ENCODE measurements around the gene SARS1. TPM values are rescaled to one million over a fixed set of nuclear protein-coding genes. Genes with fewer than 3 reads are reported as not detected.
"Not testable (repeated sequence)": the region's sequence is repeated elsewhere in the genome, so short reads cannot be mapped to it uniquely, and the experiment has no call there.

SARS1 gene
- total RNA-seq, 2 experiments from 2014 or later: 277 to 290 TPM

DNA sequence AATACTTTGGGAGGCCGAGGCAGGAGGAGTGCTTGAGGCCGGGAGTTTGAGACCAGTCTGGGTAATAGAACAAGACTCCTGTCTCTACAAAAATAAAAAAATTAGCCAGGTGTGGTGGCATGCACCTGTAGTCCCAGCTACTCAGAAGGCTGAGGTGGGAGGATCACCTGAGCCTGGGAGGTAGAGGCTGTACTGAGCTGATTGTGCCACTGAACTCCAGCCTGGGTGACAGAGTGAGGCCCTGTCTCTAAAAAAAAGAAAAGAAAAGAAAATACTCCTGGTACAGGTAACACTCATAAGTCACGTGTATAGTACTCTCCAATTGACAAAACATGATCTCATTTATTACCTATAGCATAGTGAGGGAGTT, 33.0 kb upstream of the SARS1 start:
- H3K9me3 ChIP-seq (ENCODE audit: low read length); intact Hi-C loops (cut with micrococcal nuclease; ENCODE audit: unreplicated experiment); H3K36me3 ChIP-seq (ENCODE audit: insufficient read depth, low read length); H3K4me2 ChIP-seq (ENCODE audit: low read length); H3K4me1 ChIP-seq (ENCODE audit: insufficient read depth, low read length, poor library complexity, severe bottlenecking); BruUV-seq (replicated peaks); H3K4me3 ChIP-seq (ENCODE audit: low read depth, low read length, poor library complexity, severe bottlenecking); H3K9me2 ChIP-seq (ENCODE audit: insufficient read depth, low read length); H3K79me2 ChIP-seq (ENCODE audit: insufficient read depth, low read depth, low read length); H4K20me1 ChIP-seq (ENCODE audit: insufficient read depth, low read length); DNase-seq (ENCODE audit: low spot score); CTCF ChIA-PET (ENCODE audit: unreplicated experiment); H2AFZ ChIP-seq (ENCODE audit: low read length); H3K27ac ChIP-seq (ENCODE audit: low read depth, low read length, poor library complexity, severe bottlenecking): not testable (repeated sequence)
- POLR2A ChIA-PET: interaction anchor here (0.6 kb wide), 1 partner anchor 96 kb away, joined by 4 read pairs; no protein-coding TSS in a partner anchor

DNA sequence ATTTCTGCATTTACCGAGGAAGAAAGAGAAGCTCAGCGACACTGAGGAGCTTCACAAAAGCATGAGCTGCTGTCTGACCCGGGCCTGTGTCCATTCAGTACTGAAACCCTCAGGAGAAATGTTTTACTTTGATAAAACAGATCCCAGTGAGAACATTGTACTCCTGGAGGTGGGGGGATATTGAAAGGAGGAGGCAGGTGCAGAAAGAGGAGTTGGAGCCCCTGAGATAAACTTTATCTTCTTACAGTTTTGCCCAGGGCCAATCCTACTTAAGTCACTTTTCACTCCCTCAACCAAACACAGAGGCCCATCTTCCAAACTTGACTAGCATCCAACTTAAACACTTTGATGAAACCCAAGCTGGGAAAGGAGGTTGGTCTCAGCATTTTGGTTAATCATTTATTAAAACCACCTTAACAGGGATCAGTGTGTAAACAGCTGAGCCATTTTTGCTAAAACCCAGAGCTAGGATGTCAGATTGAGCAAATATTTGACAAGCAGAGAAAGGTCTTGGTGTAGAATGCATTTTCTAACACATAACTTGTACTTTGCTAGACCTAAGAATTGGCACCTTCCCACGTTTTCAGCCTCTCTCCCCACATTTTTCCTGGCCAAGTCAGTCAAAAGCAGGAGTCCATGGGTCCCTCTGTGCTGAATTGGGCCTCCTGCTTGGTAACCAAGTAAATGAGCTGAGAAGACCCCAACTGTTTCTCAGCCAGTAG, 32.5 kb upstream of the SARS1 start:
- POLR2A ChIA-PET: interaction anchor here (0.6 kb wide), 1 partner anchor 96 kb away, joined by 4 read pairs; no protein-coding TSS in a partner anchor

DNA sequence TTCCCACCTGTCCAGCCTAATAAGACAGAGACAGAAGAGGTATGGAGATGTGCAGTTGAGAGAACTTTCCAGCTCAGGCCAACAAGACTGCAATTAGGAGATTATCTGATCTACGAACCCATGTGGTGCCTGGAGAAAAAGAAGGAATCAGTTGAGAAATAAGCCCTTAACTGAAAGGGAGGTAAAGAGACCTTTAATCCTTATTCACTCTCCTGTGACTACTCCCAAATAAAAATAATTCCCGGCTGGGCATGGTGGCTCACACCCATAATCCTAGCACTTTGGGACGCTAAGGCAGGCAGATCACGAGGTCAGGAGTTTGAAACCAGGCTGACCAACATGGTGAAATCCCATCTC, 31.9 kb upstream of the SARS1 start:
- DNase-seq (ENCODE audit: low spot score): no peak
- Histone ChIP-seq H3K27ac (ENCODE audit: low read depth, low read length, poor library complexity, severe bottlenecking) (no peak overlapping the region), H3K9me3 (ENCODE audit: low read length) (no peaks in the 10 kb centered on the region), H3K4me2 (ENCODE audit: low read length) (no peak overlapping the region), H4K20me1 (ENCODE audit: insufficient read depth, low read length) (no peaks in the 10 kb centered on the region), H3K9me2 (ENCODE audit: insufficient read depth, low read length) (no peaks in the 10 kb centered on the region), H3K4me3 (ENCODE audit: low read depth, low read length, poor library complexity, severe bottlenecking) (no peak overlapping the region), H3K79me2 (ENCODE audit: insufficient read depth, low read depth, low read length) (no peaks in the 10 kb centered on the region), H3K36me3 (ENCODE audit: insufficient read depth, low read length) (no peaks in the 10 kb centered on the region), H2AFZ (ENCODE audit: low read length) (no peak overlapping the region), H3K4me1 (ENCODE audit: insufficient read depth, low read length, poor library complexity, severe bottlenecking) (no peaks in the 10 kb centered on the region)
- POLR2A ChIA-PET: no interaction called here
- intact Hi-C loops (cut with micrococcal nuclease; ENCODE audit: unreplicated experiment): no loop called here
- CTCF ChIA-PET (ENCODE audit: unreplicated experiment): no interaction called here
- TF ChIP-seq EZH2phosphoT487 (IDR thresholded peaks at IDR 0.05; ENCODE audit: borderline replicate concordance, low read depth, low read length): no peak
- TF ChIP-seq, protein P1, sequence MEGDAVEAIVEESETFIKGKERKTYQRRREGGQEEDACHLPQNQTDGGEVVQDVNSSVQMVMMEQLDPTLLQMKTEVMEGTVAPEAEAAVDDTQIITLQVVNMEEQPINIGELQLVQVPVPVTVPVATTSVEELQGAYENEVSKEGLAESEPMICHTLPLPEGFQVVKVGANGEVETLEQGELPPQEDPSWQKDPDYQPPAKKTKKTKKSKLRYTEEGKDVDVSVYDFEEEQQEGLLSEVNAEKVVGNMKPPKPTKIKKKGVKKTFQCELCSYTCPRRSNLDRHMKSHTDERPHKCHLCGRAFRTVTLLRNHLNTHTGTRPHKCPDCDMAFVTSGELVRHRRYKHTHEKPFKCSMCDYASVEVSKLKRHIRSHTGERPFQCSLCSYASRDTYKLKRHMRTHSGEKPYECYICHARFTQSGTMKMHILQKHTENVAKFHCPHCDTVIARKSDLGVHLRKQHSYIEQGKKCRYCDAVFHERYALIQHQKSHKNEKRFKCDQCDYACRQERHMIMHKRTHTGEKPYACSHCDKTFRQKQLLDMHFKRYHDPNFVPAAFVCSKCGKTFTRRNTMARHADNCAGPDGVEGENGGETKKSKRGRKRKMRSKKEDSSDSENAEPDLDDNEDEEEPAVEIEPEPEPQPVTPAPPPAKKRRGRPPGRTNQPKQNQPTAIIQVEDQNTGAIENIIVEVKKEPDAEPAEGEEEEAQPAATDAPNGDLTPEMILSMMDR (conservative IDR thresholded peaks at IDR 0.05; ENCODE audit: low read length): no peak
- BruUV-seq (replicated peaks): no TSS peak

More for the DNA sequence above, 32.5 kb upstream of the SARS1 start:
- no peaks in the 10 kb centered on the region for H3K36me3 ChIP-seq (ENCODE audit: insufficient read depth, low read length)
- H3K9me2 ChIP-seq (ENCODE audit: insufficient read depth, low read length): no peaks in the 10 kb centered on the region
- no peak overlapping the region for H3K27ac ChIP-seq (ENCODE audit: low read depth, low read length, poor library complexity, severe bottlenecking)
- no peak overlapping the region for H2AFZ ChIP-seq (ENCODE audit: low read length)
- H3K79me2 ChIP-seq (ENCODE audit: insufficient read depth, low read depth, low read length): no peaks in the 10 kb centered on the region
- H3K9me3 ChIP-seq (ENCODE audit: low read length): no peaks in the 10 kb centered on the region
- no peaks in the 10 kb centered on the region for H3K4me1 ChIP-seq (ENCODE audit: insufficient read depth, low read length, poor library complexity, severe bottlenecking)
- H4K20me1 ChIP-seq (ENCODE audit: insufficient read depth, low read length): no peaks in the 10 kb centered on the region
- no peak overlapping the region for H3K4me2 ChIP-seq (ENCODE audit: low read length)
- H3K4me3 ChIP-seq (ENCODE audit: low read depth, low read length, poor library complexity, severe bottlenecking): no peak overlapping the region
- CTCF ChIA-PET (ENCODE audit: unreplicated experiment): no interaction called here
- intact Hi-C loops (cut with micrococcal nuclease; ENCODE audit: unreplicated experiment): no loop called here
- no peak for DNase-seq (ENCODE audit: low spot score)
- TF ChIP-seq EZH2phosphoT487 (IDR thresholded peaks at IDR 0.05; ENCODE audit: borderline replicate concordance, low read depth, low read length): no peak
- TF ChIP-seq, protein P1 (conservative IDR thresholded peaks at IDR 0.05; ENCODE audit: low read length): no peak
- no TSS peak for BruUV-seq (replicated peaks)
